H9 (cell line): ENCODE data around the gene SNAP25. TPM values are rescaled to one million over a fixed set of nuclear protein-coding genes. Genes with fewer than 3 reads are reported as not detected.

ENCODE experiments used
- DNase-seq: peaks from one replicate; pipeline ENCODE4 v3.0.0-alpha.2; 2017
- H2AFZ ChIP-seq: one replicate; pipeline ENCODE4 v1.6.1; 2013; ENCODE audit warnings: mild to moderate bottlenecking, low read length, control low read depth, moderate library complexity
- H2AK5ac ChIP-seq: 2 replicates; pipeline ENCODE4 v1.6.1; 2013; ENCODE audit warnings: low read length, control low read depth, mixed read lengths; ENCODE audit not compliant: insufficient read length
- H2BK120ac ChIP-seq: one replicate; pipeline ENCODE4 v1.6.1; 2013; ENCODE audit warnings: low read depth, mild to moderate bottlenecking, low read length, control low read depth, inconsistent platforms; ENCODE audit not compliant: poor library complexity, severe bottlenecking
- H2BK12ac ChIP-seq: 2 replicates; pipeline ENCODE4 v1.6.1; 2013; ENCODE audit warnings: low read length, control low read depth, mixed read lengths, low read depth; ENCODE audit not compliant: insufficient read length
- H2BK15ac ChIP-seq: 2 replicates; pipeline ENCODE4 v1.6.1; 2013; ENCODE audit warnings: low read depth, low read length, control low read depth
- H2BK20ac ChIP-seq: one replicate; pipeline ENCODE4 v1.6.1; 2013; ENCODE audit warnings: low read depth, mild to moderate bottlenecking, low read length, control low read depth, inconsistent platforms; ENCODE audit not compliant: poor library complexity, severe bottlenecking
- H2BK5ac ChIP-seq: 2 replicates; pipeline ENCODE4 v1.6.1; 2013; ENCODE audit warnings: low read length, control low read depth, mixed read lengths; ENCODE audit not compliant: insufficient read length
- H3K14ac ChIP-seq: 2 replicates; pipeline ENCODE4 v1.6.1; 2013; ENCODE audit warnings: low read length, control low read depth; ENCODE audit not compliant: insufficient read depth
- H3K18ac ChIP-seq: 2 replicates; pipeline ENCODE4 v1.6.1; 2013; ENCODE audit warnings: low read depth, mild to moderate bottlenecking, mixed read lengths, low read length, control low read depth; ENCODE audit not compliant: insufficient read length
- H3K23ac ChIP-seq: 2 replicates; pipeline ENCODE4 v1.6.1; 2013; ENCODE audit warnings: low read length, control low read depth, mixed read lengths, low read depth; ENCODE audit not compliant: insufficient read length
- H3K23me2 ChIP-seq: 2 replicates; pipeline ENCODE4 v1.6.1; 2013; ENCODE audit warnings: low read depth, mild to moderate bottlenecking, mixed read lengths, low read length, control low read depth; ENCODE audit not compliant: insufficient read length, poor library complexity, severe bottlenecking
- H3K27ac ChIP-seq: 2 replicates; pipeline ENCODE4 v1.5.1; 2013; ENCODE audit warnings: low read length, control low read depth, mixed read lengths, low read depth; ENCODE audit not compliant: insufficient read length
- H3K27me3 ChIP-seq: 2 replicates; pipeline ENCODE4 v1.6.1; 2013; ENCODE audit warnings: low read length, control low read depth, inconsistent platforms; ENCODE audit not compliant: insufficient read depth
- H3K4ac ChIP-seq: 2 replicates; pipeline ENCODE4 v1.6.1; 2013; ENCODE audit warnings: low read depth, mild to moderate bottlenecking, control low read depth, inconsistent platforms, low read length, moderate library complexity
- H3K4me1 ChIP-seq: 2 replicates; pipeline ENCODE4 v1.6.1; 2013; ENCODE audit warnings: low read length, control low read depth, inconsistent platforms; ENCODE audit not compliant: insufficient read depth
- H3K4me2 ChIP-seq: 2 replicates; pipeline ENCODE4 v1.6.1; 2013; ENCODE audit warnings: low read length, control low read depth, mixed read lengths; ENCODE audit not compliant: insufficient read length, insufficient read depth
- H3K56ac ChIP-seq: 2 replicates; pipeline ENCODE4 v1.6.1; 2013; ENCODE audit warnings: low read depth, mild to moderate bottlenecking, mixed read lengths, low read length, control low read depth; ENCODE audit not compliant: insufficient read length
- H3K79me1 ChIP-seq: 2 replicates; pipeline ENCODE4 v1.6.1; 2013; ENCODE audit warnings: low read depth, mild to moderate bottlenecking, moderate library complexity, low read length, control low read depth, inconsistent platforms; ENCODE audit not compliant: insufficient read depth, poor library complexity, severe bottlenecking
- H3K79me2 ChIP-seq: 2 replicates; pipeline ENCODE4 v1.6.1; 2013; ENCODE audit warnings: low read length, control low read depth, inconsistent platforms; ENCODE audit not compliant: insufficient read depth
- H3K9ac ChIP-seq: 2 replicates; pipeline ENCODE4 v1.6.1; 2013; ENCODE audit warnings: low read length, control low read depth, mixed read lengths; ENCODE audit not compliant: insufficient read length; ENCODE audit errors: extremely low read depth
- H3K9me3 ChIP-seq: one replicate; pipeline ENCODE4 v1.6.1; 2013; ENCODE audit warnings: low read depth, low read length, inconsistent platforms; ENCODE audit not compliant: control insufficient read depth
- H3T11ph ChIP-seq: one replicate; pipeline ENCODE4 v1.6.1; 2013; ENCODE audit warnings: mild to moderate bottlenecking, low read length, control low read depth, inconsistent platforms
- H4K20me1 ChIP-seq: one replicate; pipeline ENCODE4 v1.6.1; 2013; ENCODE audit not compliant: control insufficient read depth, insufficient read length, insufficient read depth
- H4K5ac ChIP-seq: 2 replicates; pipeline ENCODE4 v1.6.1; 2013; ENCODE audit warnings: low read depth, mild to moderate bottlenecking, mixed read lengths, low read length, control low read depth; ENCODE audit not compliant: insufficient read length
- H4K8ac ChIP-seq: replicated peaks from 2 replicates; pipeline ENCODE4 v1.6.1; 2013; ENCODE audit warnings: low read length, control low read depth, mixed read lengths, low read depth; ENCODE audit not compliant: insufficient read length
- H4K91ac ChIP-seq: 2 replicates; pipeline ENCODE4 v1.6.1; 2013; ENCODE audit warnings: low read depth, mild to moderate bottlenecking, moderate library complexity, mixed read lengths, low read length, control low read depth; ENCODE audit not compliant: insufficient read length
- H3K27ac Mint-ChIP-seq, 3 experiments: 2 replicates in 2 of 3; 3 replicates in 1 of 3; pipeline ENCODE4 v1.8.0; 2020 to 2021; ENCODE audit warnings: mixed read lengths in 3 of 3, mild to moderate bottlenecking in 1 of 3, moderate library complexity in 1 of 3
- H3K27me3 Mint-ChIP-seq: 2 replicates; pipeline ENCODE4 v1.8.0; 2021; ENCODE audit warnings: low read depth, mild to moderate bottlenecking, moderate library complexity, mixed read lengths
- H3K36me3 Mint-ChIP-seq, 3 experiments: 2 replicates in 2 of 3; 3 replicates in 1 of 3; pipeline ENCODE4 v1.8.0; 2020 to 2021; ENCODE audit warnings: low read depth in 3 of 3, mixed read lengths in 3 of 3; ENCODE audit not compliant: insufficient read depth in 1 of 3
- H3K4me1 Mint-ChIP-seq, 2 experiments: 2 replicates each; pipeline ENCODE4 v1.8.0; 2020; ENCODE audit warnings: mixed read lengths in 2 of 2
- H3K4me3 Mint-ChIP-seq, 2 experiments: 2 replicates in 1 of 2; 3 replicates in 1 of 2; pipeline ENCODE4 v1.8.0; 2020 to 2021; ENCODE audit warnings: mild to moderate bottlenecking in 2 of 2, mixed read lengths in 2 of 2, moderate library complexity in 1 of 2
- H3K9me3 Mint-ChIP-seq, 2 experiments: 2 replicates in 1 of 2; 3 replicates in 1 of 2; pipeline ENCODE4 v1.8.0; 2020; ENCODE audit warnings: mild to moderate bottlenecking in 2 of 2, mixed read lengths in 2 of 2, moderate library complexity in 1 of 2
- CTCF ChIP-seq: fragments of 200-600 bp; sonication (generic); conservative IDR thresholded peaks from 3 replicates; pipeline ENCODE4 v1.8.0; 2021; ENCODE audit warnings: antibody characterized with exemption, mild to moderate bottlenecking
- WGBS: extraction: QIAGEN DNeasy Blood & Tissue Kit; methylation state at CpG from one replicate; pipeline ENCODE4 v1.1.7; 2013; ENCODE audit warnings: missing lambda C conversion rate, low lambda C conversion rate, mixed read lengths; ENCODE audit not compliant: insufficient read length; ENCODE audit errors: extremely low coverage; 5-methylcytosine and 5-hydroxymethylcytosine counted together
- total RNA-seq: library from RNA; stranded (reverse); gene quantifications from 2 replicates; pipeline ENCODE4 v1.2.1, GENCODE V29; 2021

Gene SNAP25
- total RNA-seq, 1 experiment from 2014 or later, result 0.13 TPM

- no peak overlapping the region for H3T11ph ChIP-seq
- H3K27me3 ChIP-seq, result no peaks in the 10 kb centered on the region; the same call in 1 of the 2 replicates
- H4K91ac ChIP-seq, result no peak overlapping the region
- Mint-ChIP-seq H3K27me3 (0 out of 2 replicates have a peak, but pooled peaks cover 2% of the 10 kb centered on the region), H3K9me3 (no peaks in the 10 kb centered on the region; a peak in 1 of 5 replicates), H3K36me3 (no peaks in the 10 kb centered on the region), H3K4me3 (no peak overlapping the region), H3K27ac (no peak overlapping the region), H3K4me1 (peaks cover 22 to 41% of the 10 kb centered on the region in 2 experiments)
- H3K27ac ChIP-seq, result no peak overlapping the region
- no peak overlapping the region for H2BK12ac ChIP-seq
- no peak overlapping the region for H3K9ac ChIP-seq
- H3K18ac ChIP-seq, result no peak overlapping the region
- DNase-seq, result no peak
- H3K4ac ChIP-seq, result no peak overlapping the region
- no peak overlapping the region for H3K4me2 ChIP-seq
- H4K8ac ChIP-seq, result no peak overlapping the region
- no peaks in the 10 kb centered on the region for H3K23me2 ChIP-seq
- no peaks in the 10 kb centered on the region for H4K20me1 ChIP-seq
- H3K56ac ChIP-seq, result no peak overlapping the region
- H3K4me1 ChIP-seq, result peaks cover 7% of the 10 kb centered on the region
- TF ChIP-seq CTCF, result no peak
- no peak overlapping the region for H2AK5ac ChIP-seq
- no peak overlapping the region for H3K23ac ChIP-seq
- no peak overlapping the region for H2BK15ac ChIP-seq
- no CpG with 5 or more reads among the region's 4 CpGs for WGBS
- H2BK5ac ChIP-seq, result no peak overlapping the region
- H3K79me2 ChIP-seq, result no peaks in the 10 kb centered on the region
- H2BK20ac ChIP-seq, result no peak overlapping the region
- no peak overlapping the region for H2BK120ac ChIP-seq
- H3K14ac ChIP-seq, result no peak overlapping the region
- H2AFZ ChIP-seq, result no peak overlapping the region
- H3K79me1 ChIP-seq, result no peaks in the 10 kb centered on the region
- no peak overlapping the region for H4K5ac ChIP-seq
- no peaks in the 10 kb centered on the region for H3K9me3 ChIP-seq
Observed at GRCh38 chr20:10278412-10278811, 59.8 kb downstream of the SNAP25 start.
